HG03045 (cell line): ENCODE data around the gene AK8.
"Not testable (repeated sequence)": the region's sequence is repeated elsewhere in the genome, so short reads cannot be mapped to it uniquely, and the experiment has no call there.

Experiments used
- ATAC-seq: cut with Tn5 transposase; IDR thresholded peaks from one replicate; pipeline ENCODE4 v1.9.1; 2021; ENCODE audit warnings: mild to moderate bottlenecking, moderate library complexity; ENCODE audit not compliant: unreplicated experiment

AK8 gene

GRCh38 chr9:132774886-132775285 is 103.2 kb downstream of the AK8 start:
- no peak for ATAC-seq

GRCh38 chr9:132773764-132774339 is 104.2 kb downstream of the AK8 start:
- no peak for ATAC-seq

- no peak for ATAC-seq
These were observed 105.0 kb downstream of the AK8 start for GRCh38 chr9:132773093-132773492.

GRCh38 chr9:132771752-132772151 is 106.3 kb downstream of the AK8 start:
- not testable (repeated sequence) for ATAC-seq

- ATAC-seq: no peak
These were observed 107.2 kb downstream of the AK8 start for GRCh38 chr9:132770770-132771310.

GRCh38 chr9:132769906-132770769 is 107.9 kb downstream of the AK8 start:
- ATAC-seq: no peak

- no peak for ATAC-seq
These were observed 108.9 kb downstream of the AK8 start for GRCh38 chr9:132768932-132769905.

GRCh38 chr9:132763574-132763973 is 114.5 kb downstream of the AK8 start:
- ATAC-seq: no peak

GRCh38 chr9:132762896-132763295 is 115.2 kb downstream of the AK8 start:
- ATAC-seq: no peak

GRCh38 chr9:132761602-132762001 is 116.5 kb downstream of the AK8 start:
- no peak for ATAC-seq

GRCh38 chr9:132760057-132760456 is 118.0 kb downstream of the AK8 start:
- ATAC-seq: no peak

- no peak for ATAC-seq
These were observed 121.1 kb downstream of the AK8 start for GRCh38 chr9:132757016-132757415.

- no peak for ATAC-seq
These were observed 121.8 kb downstream of the AK8 start for GRCh38 chr9:132756214-132756845.

GRCh38 chr9:132755096-132755495 is 123.0 kb downstream of the AK8 start:
- ATAC-seq: no peak

- no peak for ATAC-seq
These were observed 123.8 kb downstream of the AK8 start for GRCh38 chr9:132754236-132754635.

GRCh38 chr9:132753593-132753880 is 124.5 kb downstream of the AK8 start:
- no peak for ATAC-seq

- no peak for ATAC-seq
These were observed 125.0 kb downstream of the AK8 start for GRCh38 chr9:132752877-132753592.

- ATAC-seq: no peak
These were observed 127.4 kb downstream of the AK8 start for GRCh38 chr9:132750668-132751067.

- ATAC-seq: no peak
These were observed 128.8 kb downstream of the AK8 start for GRCh38 chr9:132749306-132749705.

GRCh38 chr9:132748450-132748849 is 129.6 kb downstream of the AK8 start:
- no peak for ATAC-seq
